Measurements from ENCODE around the gene ARHGAP31. TPM values are rescaled to one million over a fixed set of nuclear protein-coding genes. Genes with fewer than 3 reads are reported as not detected.

The ARHGAP31 gene
- total RNA-seq, 1 experiment from 2014 or later: 0.48 TPM

GRCh38 chr3:119436977-119437376 is 142.8 kb downstream of the ARHGAP31 start:
- Histone ChIP-seq H3K9me3 (ENCODE audit: insufficient read depth, low read depth) (no peaks in the 10 kb centered on the region; the same call in 1 of the 2 replicates), H3K36me3 (ENCODE audit: low read depth) (peaks cover 48% of the 10 kb centered on the region), H3K9me2 (ENCODE audit: insufficient read depth) (no peaks in the 10 kb centered on the region), H3F3A (ENCODE audit: insufficient read depth, low read depth) (no peaks in the 10 kb centered on the region), H3K4me1 (replicated peaks; ENCODE audit: insufficient read depth) (no peaks in the 10 kb centered on the region), H4K20me1 (ENCODE audit: insufficient read depth) (no peaks in the 10 kb centered on the region), H3K79me2 (ENCODE audit: low read depth) (no peaks in the 10 kb centered on the region), H3K4me2 (no peak overlapping the region), H3K27me3 (ENCODE audit: insufficient read depth, low read depth) (no peaks in the 10 kb centered on the region), H2AFZ (no peak overlapping the region), H3K4me3 (no peak overlapping the region), H3K27ac (no peak overlapping the region)
- ChIA-PET CTCF (no interaction called here), POLR2A (ENCODE audit: unreplicated experiment) (no interaction called here)
- BruUV-seq (replicated peaks): no TSS peak
- intact Hi-C loops (cut with micrococcal nuclease; ENCODE audit: unreplicated experiment): no loop called here
- TF ChIP-seq EZH2 (IDR thresholded peaks at IDR 0.05; ENCODE audit: low read depth) (no peak), CTCF (conservative IDR thresholded peaks at IDR 0.05) (no peak)
- DNase-seq: no peak

GRCh38 chr3:119437691-119438258 is 143.6 kb downstream of the ARHGAP31 start:
- Histone ChIP-seq H3K4me1 (replicated peaks; ENCODE audit: insufficient read depth) (no peaks in the 10 kb centered on the region), H3F3A (ENCODE audit: insufficient read depth, low read depth) (no peaks in the 10 kb centered on the region), H2AFZ (no peak overlapping the region), H3K27me3 (ENCODE audit: insufficient read depth, low read depth) (no peaks in the 10 kb centered on the region), H4K20me1 (ENCODE audit: insufficient read depth) (no peaks in the 10 kb centered on the region), H3K79me2 (ENCODE audit: low read depth) (no peaks in the 10 kb centered on the region), H3K27ac (no peak overlapping the region), H3K36me3 (ENCODE audit: low read depth) (peaks cover 48% of the 10 kb centered on the region), H3K9me3 (ENCODE audit: insufficient read depth, low read depth) (no peaks in the 10 kb centered on the region; the same call in 1 of the 2 replicates), H3K4me3 (no peak overlapping the region), H3K9me2 (ENCODE audit: insufficient read depth) (no peaks in the 10 kb centered on the region), H3K4me2 (no peak overlapping the region)
- no peak for DNase-seq
- intact Hi-C loops (cut with micrococcal nuclease; ENCODE audit: unreplicated experiment): no loop called here
- no TSS peak for BruUV-seq (replicated peaks)
- POLR2A ChIA-PET (ENCODE audit: unreplicated experiment): no interaction called here
- no peak for TF ChIP-seq EZH2 (IDR thresholded peaks at IDR 0.05; ENCODE audit: low read depth)
- no peak for TF ChIP-seq CTCF (conservative IDR thresholded peaks at IDR 0.05)
- CTCF ChIA-PET: no interaction called here

GRCh38 chr3:119443179-119443578 is 149.0 kb downstream of the ARHGAP31 start:
- Histone ChIP-seq H3K27ac (no peak overlapping the region), H3K9me2 (ENCODE audit: insufficient read depth) (no peaks in the 10 kb centered on the region), H3K27me3 (ENCODE audit: insufficient read depth, low read depth) (no peaks in the 10 kb centered on the region), H3F3A (ENCODE audit: insufficient read depth, low read depth) (0 out of 2 replicates have a peak, but pooled peaks cover 5% of the 10 kb centered on the region), H3K4me2 (no peak overlapping the region), H2AFZ (no peak overlapping the region), H4K20me1 (ENCODE audit: insufficient read depth) (peaks cover 6% of the 10 kb centered on the region; the same call in 1 of the 2 replicates), H3K79me2 (ENCODE audit: low read depth) (no peaks in the 10 kb centered on the region), H3K4me1 (replicated peaks; ENCODE audit: insufficient read depth) (no peaks in the 10 kb centered on the region), H3K4me3 (no peak overlapping the region), H3K36me3 (ENCODE audit: low read depth) (peaks cover 37% of the 10 kb centered on the region), H3K9me3 (ENCODE audit: insufficient read depth, low read depth) (no peaks in the 10 kb centered on the region)
- ChIA-PET POLR2A (ENCODE audit: unreplicated experiment) (interaction anchor here (0.6 kb wide), 1 partner anchor 10 kb away, joined by 23 read pairs; no protein-coding TSS in a partner anchor), CTCF (no interaction called here)
- no TSS peak for BruUV-seq (replicated peaks)
- intact Hi-C loops (cut with micrococcal nuclease; ENCODE audit: unreplicated experiment): loop anchor here (10.0 kb wide), 1 partner anchor 72 kb away; no protein-coding TSS in a partner anchor
- DNase-seq: no peak
- TF ChIP-seq CTCF (conservative IDR thresholded peaks at IDR 0.05) (no peak), EZH2 (IDR thresholded peaks at IDR 0.05; ENCODE audit: low read depth) (no peak)
